ENCODE data around the gene TTC29.

TTC29 gene

GRCh38 chr4:146945556-146946374 lies at the start of gene TTC29:
TTC29 (minus strand) TSS chr4:146945864; CDS start chr4:146939895, 5,969 bp downstream.
- peaks cover 0 to 10% of the 10 kb centered on the region in 2 donors for H3K4me1 ChIP-seq (ENCODE audit: control insufficient read depth in 1 of 2, insufficient read depth in 2 of 2, low read length in 2 of 2)
- no peaks in the 10 kb centered on the region for H3K9me3 ChIP-seq (ENCODE audit: control insufficient read depth in 1 of 2, low read length in 2 of 2)
- no peak within 1 kb of the TSS for H3K27ac ChIP-seq (ENCODE audit: low read length)
- no peaks in the 10 kb centered on the region for H3K27me3 ChIP-seq (ENCODE audit: low read depth, low read length)
- peak within 1 kb of the TSS; percentile 77 to 78 for H3K4me3 ChIP-seq (ENCODE audit: low read depth in 1 of 2, low read length in 2 of 2)
- H3K36me3 ChIP-seq (ENCODE audit: control insufficient read depth in 1 of 2, insufficient read depth in 2 of 2, low read length in 2 of 2) = no peaks in the 10 kb centered on the region

GRCh38 chr4:146981651-146982050 lies 36.0 kb upstream of the TTC29 start:
- H3K36me3 ChIP-seq (ENCODE audit: control insufficient read depth in 1 of 2, insufficient read depth in 2 of 2, low read length in 2 of 2) = no peaks in the 10 kb centered on the region
- H3K4me3 ChIP-seq (ENCODE audit: low read depth in 1 of 2, low read length in 2 of 2) = no peak overlapping the region
- H3K9me3 ChIP-seq (ENCODE audit: control insufficient read depth in 1 of 2, low read length in 2 of 2) = no peaks in the 10 kb centered on the region
- no peaks in the 10 kb centered on the region for H3K27me3 ChIP-seq (ENCODE audit: low read depth, low read length)
- no peaks in the 10 kb centered on the region for H3K4me1 ChIP-seq (ENCODE audit: control insufficient read depth in 1 of 2, insufficient read depth in 2 of 2, low read length in 2 of 2)
- H3K27ac ChIP-seq (ENCODE audit: low read length) = no peak overlapping the region

- Histone ChIP-seq H3K36me3 (ENCODE audit: control insufficient read depth in 1 of 2, insufficient read depth in 2 of 2, low read length in 2 of 2) (no peaks in the 10 kb centered on the region), H3K9me3 (ENCODE audit: control insufficient read depth in 1 of 2, low read length in 2 of 2) (no peaks in the 10 kb centered on the region), H3K27me3 (ENCODE audit: low read depth, low read length) (no peaks in the 10 kb centered on the region), H3K4me3 (ENCODE audit: low read depth in 1 of 2, low read length in 2 of 2) (no peak overlapping the region), H3K4me1 (ENCODE audit: control insufficient read depth in 1 of 2, insufficient read depth in 2 of 2, low read length in 2 of 2) (no peaks in the 10 kb centered on the region), H3K27ac (ENCODE audit: low read length) (no peak overlapping the region)
Measured at GRCh38 chr4:146978641-146979040, 33.0 kb upstream of the TTC29 start.

GRCh38 chr4:146976145-146976544 lies 30.5 kb upstream of the TTC29 start:
- H3K4me3 ChIP-seq (ENCODE audit: low read depth in 1 of 2, low read length in 2 of 2) = no peak overlapping the region
- no peaks in the 10 kb centered on the region for H3K27me3 ChIP-seq (ENCODE audit: low read depth, low read length)
- H3K27ac ChIP-seq (ENCODE audit: low read length) = no peak overlapping the region
- no peaks in the 10 kb centered on the region for H3K36me3 ChIP-seq (ENCODE audit: control insufficient read depth in 1 of 2, insufficient read depth in 2 of 2, low read length in 2 of 2)
- no peaks in the 10 kb centered on the region for H3K4me1 ChIP-seq (ENCODE audit: control insufficient read depth in 1 of 2, insufficient read depth in 2 of 2, low read length in 2 of 2)
- H3K9me3 ChIP-seq (ENCODE audit: control insufficient read depth in 1 of 2, low read length in 2 of 2) = no peaks in the 10 kb centered on the region

- Histone ChIP-seq H3K36me3 (ENCODE audit: control insufficient read depth in 1 of 2, insufficient read depth in 2 of 2, low read length in 2 of 2) (no peaks in the 10 kb centered on the region), H3K4me3 (ENCODE audit: low read depth in 1 of 2, low read length in 2 of 2) (no peak overlapping the region), H3K27ac (ENCODE audit: low read length) (no peak overlapping the region), H3K27me3 (ENCODE audit: low read depth, low read length) (no peaks in the 10 kb centered on the region), H3K4me1 (ENCODE audit: control insufficient read depth in 1 of 2, insufficient read depth in 2 of 2, low read length in 2 of 2) (no peaks in the 10 kb centered on the region), H3K9me3 (ENCODE audit: control insufficient read depth in 1 of 2, low read length in 2 of 2) (no peaks in the 10 kb centered on the region)
Measured at GRCh38 chr4:146975527-146975926, 29.9 kb upstream of the TTC29 start.

GRCh38 chr4:146975036-146975435 lies 29.4 kb upstream of the TTC29 start:
- no peaks in the 10 kb centered on the region for H3K9me3 ChIP-seq (ENCODE audit: control insufficient read depth in 1 of 2, low read length in 2 of 2)
- H3K27ac ChIP-seq (ENCODE audit: low read length) = no peak overlapping the region
- no peak overlapping the region for H3K4me3 ChIP-seq (ENCODE audit: low read depth in 1 of 2, low read length in 2 of 2)
- H3K27me3 ChIP-seq (ENCODE audit: low read depth, low read length) = no peaks in the 10 kb centered on the region
- H3K4me1 ChIP-seq (ENCODE audit: control insufficient read depth in 1 of 2, insufficient read depth in 2 of 2, low read length in 2 of 2) = no peaks in the 10 kb centered on the region
- H3K36me3 ChIP-seq (ENCODE audit: control insufficient read depth in 1 of 2, insufficient read depth in 2 of 2, low read length in 2 of 2) = no peaks in the 10 kb centered on the region

- Histone ChIP-seq H3K4me1 (ENCODE audit: control insufficient read depth in 1 of 2, insufficient read depth in 2 of 2, low read length in 2 of 2) (no peaks in the 10 kb centered on the region), H3K36me3 (ENCODE audit: control insufficient read depth in 1 of 2, insufficient read depth in 2 of 2, low read length in 2 of 2) (no peaks in the 10 kb centered on the region), H3K27ac (ENCODE audit: low read length) (no peak overlapping the region), H3K27me3 (ENCODE audit: low read depth, low read length) (no peaks in the 10 kb centered on the region), H3K9me3 (ENCODE audit: control insufficient read depth in 1 of 2, low read length in 2 of 2) (no peaks in the 10 kb centered on the region), H3K4me3 (ENCODE audit: low read depth in 1 of 2, low read length in 2 of 2) (no peak overlapping the region)
Measured at GRCh38 chr4:146972036-146972435, 26.4 kb upstream of the TTC29 start.

- Histone ChIP-seq H3K4me3 (ENCODE audit: low read depth in 1 of 2, low read length in 2 of 2) (no peak overlapping the region), H3K36me3 (ENCODE audit: control insufficient read depth in 1 of 2, insufficient read depth in 2 of 2, low read length in 2 of 2) (no peaks in the 10 kb centered on the region), H3K9me3 (ENCODE audit: control insufficient read depth in 1 of 2, low read length in 2 of 2) (no peaks in the 10 kb centered on the region), H3K27me3 (ENCODE audit: low read depth, low read length) (no peaks in the 10 kb centered on the region), H3K27ac (ENCODE audit: low read length) (no peak overlapping the region), H3K4me1 (ENCODE audit: control insufficient read depth in 1 of 2, insufficient read depth in 2 of 2, low read length in 2 of 2) (no peaks in the 10 kb centered on the region)
Measured at GRCh38 chr4:146969126-146969525, 23.5 kb upstream of the TTC29 start.

GRCh38 chr4:146960634-146961033 lies 15.0 kb upstream of the TTC29 start:
- Histone ChIP-seq H3K9me3 (ENCODE audit: control insufficient read depth in 1 of 2, low read length in 2 of 2) (no peaks in the 10 kb centered on the region), H3K4me3 (ENCODE audit: low read depth in 1 of 2, low read length in 2 of 2) (no peak overlapping the region), H3K27ac (ENCODE audit: low read length) (no peak overlapping the region), H3K36me3 (ENCODE audit: control insufficient read depth in 1 of 2, insufficient read depth in 2 of 2, low read length in 2 of 2) (no peaks in the 10 kb centered on the region), H3K27me3 (ENCODE audit: low read depth, low read length) (no peaks in the 10 kb centered on the region), H3K4me1 (ENCODE audit: control insufficient read depth in 1 of 2, insufficient read depth in 2 of 2, low read length in 2 of 2) (no peaks in the 10 kb centered on the region)

GRCh38 chr4:146959692-146960091 lies 14.0 kb upstream of the TTC29 start:
- H3K4me3 ChIP-seq (ENCODE audit: low read depth in 1 of 2, low read length in 2 of 2) = no peak overlapping the region
- no peaks in the 10 kb centered on the region for H3K9me3 ChIP-seq (ENCODE audit: control insufficient read depth in 1 of 2, low read length in 2 of 2)
- no peaks in the 10 kb centered on the region for H3K36me3 ChIP-seq (ENCODE audit: control insufficient read depth in 1 of 2, insufficient read depth in 2 of 2, low read length in 2 of 2)
- no peaks in the 10 kb centered on the region for H3K4me1 ChIP-seq (ENCODE audit: control insufficient read depth in 1 of 2, insufficient read depth in 2 of 2, low read length in 2 of 2)
- no peak overlapping the region for H3K27ac ChIP-seq (ENCODE audit: low read length)
- no peaks in the 10 kb centered on the region for H3K27me3 ChIP-seq (ENCODE audit: low read depth, low read length)

GRCh38 chr4:146957237-146957636 lies 11.6 kb upstream of the TTC29 start:
- Histone ChIP-seq H3K4me3 (ENCODE audit: low read depth in 1 of 2, low read length in 2 of 2) (no peak overlapping the region), H3K9me3 (ENCODE audit: control insufficient read depth in 1 of 2, low read length in 2 of 2) (no peaks in the 10 kb centered on the region), H3K36me3 (ENCODE audit: control insufficient read depth in 1 of 2, insufficient read depth in 2 of 2, low read length in 2 of 2) (no peaks in the 10 kb centered on the region), H3K4me1 (ENCODE audit: control insufficient read depth in 1 of 2, insufficient read depth in 2 of 2, low read length in 2 of 2) (no peaks in the 10 kb centered on the region), H3K27ac (ENCODE audit: low read length) (no peak overlapping the region), H3K27me3 (ENCODE audit: low read depth, low read length) (no peaks in the 10 kb centered on the region)

GRCh38 chr4:146952896-146953295 lies 7.2 kb upstream of the TTC29 start:
- H3K27me3 ChIP-seq (ENCODE audit: low read depth, low read length) = no peaks in the 10 kb centered on the region
- no peaks in the 10 kb centered on the region for H3K4me1 ChIP-seq (ENCODE audit: control insufficient read depth in 1 of 2, insufficient read depth in 2 of 2, low read length in 2 of 2)
- no peaks in the 10 kb centered on the region for H3K36me3 ChIP-seq (ENCODE audit: control insufficient read depth in 1 of 2, insufficient read depth in 2 of 2, low read length in 2 of 2)
- H3K4me3 ChIP-seq (ENCODE audit: low read depth in 1 of 2, low read length in 2 of 2) = no peak overlapping the region
- no peaks in the 10 kb centered on the region for H3K9me3 ChIP-seq (ENCODE audit: control insufficient read depth in 1 of 2, low read length in 2 of 2)
- H3K27ac ChIP-seq (ENCODE audit: low read length) = no peak overlapping the region

All from muscle layer of duodenum (tissue), 2 donors.